HG03280 (cell line): ENCODE data around the gene DMXL1.
"Not testable (repeated sequence)": the region's sequence is repeated elsewhere in the genome, so short reads cannot be mapped to it uniquely, and the experiment has no call there.

Experiments used
- ATAC-seq: cut with Tn5 transposase; IDR thresholded peaks from one replicate; pipeline ENCODE4 v1.9.1; 2021; ENCODE audit warnings: mild to moderate bottlenecking, moderate library complexity; ENCODE audit not compliant: unreplicated experiment

DMXL1 gene

GRCh38 chr5:119200795-119201194 lies 129.9 kb downstream of the DMXL1 start:
- no peak for ATAC-seq

GRCh38 chr5:119207105-119207504 lies 136.2 kb downstream of the DMXL1 start:
- ATAC-seq, result no peak

GRCh38 chr5:119212026-119212425 lies 141.1 kb downstream of the DMXL1 start:
- no peak for ATAC-seq

- ATAC-seq, result no peak
Measured at GRCh38 chr5:119212676-119213075, 141.8 kb downstream of the DMXL1 start.

- ATAC-seq, result no peak
Measured at GRCh38 chr5:119217183-119217582, 146.3 kb downstream of the DMXL1 start.

- no peak for ATAC-seq
Measured at GRCh38 chr5:119218830-119219782, 148.2 kb downstream of the DMXL1 start.

GRCh38 chr5:119220576-119221197 lies 149.8 kb downstream of the DMXL1 start:
- ATAC-seq, result peak; percentile 93

- ATAC-seq, result no peak
Measured at GRCh38 chr5:119221330-119221729, 150.4 kb downstream of the DMXL1 start.

GRCh38 chr5:119229950-119230349 lies 159.1 kb downstream of the DMXL1 start:
- no peak for ATAC-seq

- no peak for ATAC-seq
Measured at GRCh38 chr5:119238265-119239118, 167.6 kb downstream of the DMXL1 start.

- ATAC-seq, result no peak
Measured at GRCh38 chr5:119239119-119239417, 168.2 kb downstream of the DMXL1 start.

- ATAC-seq, result not testable (repeated sequence)
Measured at GRCh38 chr5:119239826-119240225, 168.9 kb downstream of the DMXL1 start.

GRCh38 chr5:119243888-119244287 lies 173.0 kb downstream of the DMXL1 start:
- no peak for ATAC-seq

GRCh38 chr5:119250946-119251901 lies 180.3 kb downstream of the DMXL1 start:
- no peak for ATAC-seq

- ATAC-seq, result no peak
Measured at GRCh38 chr5:119255571-119256356, 184.9 kb downstream of the DMXL1 start.

GRCh38 chr5:119257613-119258012 lies 186.7 kb downstream of the DMXL1 start:
- ATAC-seq, result no peak

- ATAC-seq, result no peak
Measured at GRCh38 chr5:119263639-119264038, 192.8 kb downstream of the DMXL1 start.

GRCh38 chr5:119264186-119264585 lies 193.3 kb downstream of the DMXL1 start:
- ATAC-seq, result no peak

- peak; percentile 52 for ATAC-seq
Measured at GRCh38 chr5:119267958-119268386, 197.1 kb downstream of the DMXL1 start.
